ENCODE measurements around the gene NR3C2. TPM values are rescaled to one million over a fixed set of nuclear protein-coding genes. Genes with fewer than 3 reads are reported as not detected.
A peak's percentile ranks its signal among the peaks of the same experiment; 100 is the strongest.

NR3C2 gene
- total RNA-seq, 5 donors from 2014 or later (not counting 1 experiment from before 2014, with no cell fraction given), result 33.5 to 60.4 (median 34.5) TPM

- H3K4me3 ChIP-seq (ENCODE audit: control insufficient read depth in 1 of 2, extremely low read depth in 1 of 2, low read length in 1 of 2), result no peak overlapping the region
- ChIA-PET POLR2A (interaction anchor here in 1 of 2 donors (0.6 kb wide), 1 partner anchor 421 kb away, joined by 3 read pairs; no protein-coding TSS in a partner anchor), CTCF (no interaction called here)
- Mint-ChIP-seq H3K4me3 (no peak overlapping the region), H3K36me3 (no peaks in the 10 kb centered on the region), H3K27me3 (no peaks in the 10 kb centered on the region), H3K27ac (no peak overlapping the region), H3K4me1 (peaks cover 45 to 61% (median 48%) of the 10 kb centered on the region in 3 donors), H3K9me3 (no peaks in the 10 kb centered on the region)
- H3K4me1 ChIP-seq (ENCODE audit: control insufficient read depth in 1 of 2, extremely low read depth in 1 of 2, insufficient read depth in 2 of 2, low read length in 2 of 2), result no peaks in the 10 kb centered on the region
- H3K27ac ChIP-seq (ENCODE audit: low read length), result no peak overlapping the region
- H3K27me3 ChIP-seq (replicated peaks in 1 of 2; ENCODE audit: control insufficient read depth in 2 of 2, extremely low read depth in 1 of 2, insufficient read depth in 2 of 2, low read length in 1 of 2), result no peaks in the 10 kb centered on the region
- no peak for ATAC-seq (replicated peaks in 1 of 4)
- no peaks in the 10 kb centered on the region for H3K36me3 ChIP-seq (ENCODE audit: control insufficient read depth in 2 of 2, extremely low read depth in 1 of 2, insufficient read depth in 1 of 2, low read length in 1 of 2)
- H3K9me3 ChIP-seq, result no peaks in the 10 kb centered on the region
- no CpG with 5 or more reads among the region's 3 CpGs for WGBS (ENCODE audit: insufficient coverage)
- DNase-seq, result no peak
Observed at GRCh38 chr4:148369919-148370318, 72.3 kb downstream of the NR3C2 start.

- CTCF ChIA-PET, result no interaction called here
- H3K27ac Mint-ChIP-seq, result peak overlapping the region; percentile 24 to 40
- peak in 3 of 35 experiments; percentile 6 to 24 (median 21) for DNase-seq
Observed at GRCh38 chr4:148367756-148368155, 74.5 kb downstream of the NR3C2 start.

GRCh38 chr4:148366251-148366650, 76.0 kb downstream of the NR3C2 start:
- no peaks in the 10 kb centered on the region for H3K36me3 ChIP-seq (ENCODE audit: control insufficient read depth in 2 of 2, extremely low read depth in 1 of 2, insufficient read depth in 1 of 2, low read length in 1 of 2)
- no peaks in the 10 kb centered on the region for H3K9me3 ChIP-seq
- Mint-ChIP-seq H3K27me3 (no peaks in the 10 kb centered on the region), H3K4me1 (peaks cover 53 to 65% (median 62%) of the 10 kb centered on the region in 3 donors), H3K9me3 (peaks cover 0 to 3% (median 0%) of the 10 kb centered on the region in 3 donors), H3K36me3 (peaks cover 4% of the 10 kb centered on the region), H3K27ac (no peak overlapping the region), H3K4me3 (no peak overlapping the region)
- H3K4me1 ChIP-seq (ENCODE audit: control insufficient read depth in 1 of 2, extremely low read depth in 1 of 2, insufficient read depth in 2 of 2, low read length in 2 of 2), result no peaks in the 10 kb centered on the region
- ChIA-PET CTCF (no interaction called here), POLR2A (no interaction called here)
- H3K27me3 ChIP-seq (replicated peaks in 1 of 2; ENCODE audit: control insufficient read depth in 2 of 2, extremely low read depth in 1 of 2, insufficient read depth in 2 of 2, low read length in 1 of 2), result no peaks in the 10 kb centered on the region
- DNase-seq (no peak), ATAC-seq (replicated peaks in 1 of 4) (no peak)
- H3K27ac ChIP-seq (ENCODE audit: low read length), result no peak overlapping the region
- H3K4me3 ChIP-seq (ENCODE audit: control insufficient read depth in 1 of 2, extremely low read depth in 1 of 2, low read length in 1 of 2), result no peak overlapping the region

More at GRCh38 chr4:148367756-148368155, 74.5 kb downstream of the NR3C2 start:
- ATAC-seq (replicated peaks in 1 of 4), result peak in 2 of 4 experiments; percentile 29 to 36
- peaks cover 4% of the 10 kb centered on the region for H3K36me3 Mint-ChIP-seq
- Histone ChIP-seq H3K9me3 (no peaks in the 10 kb centered on the region), H3K36me3 (ENCODE audit: control insufficient read depth in 2 of 2, extremely low read depth in 1 of 2, insufficient read depth in 1 of 2, low read length in 1 of 2) (no peaks in the 10 kb centered on the region), H3K4me3 (ENCODE audit: control insufficient read depth in 1 of 2, extremely low read depth in 1 of 2, low read length in 1 of 2) (no peak overlapping the region), H3K27ac (ENCODE audit: low read length) (no peak overlapping the region), H3K27me3 (replicated peaks in 1 of 2; ENCODE audit: control insufficient read depth in 2 of 2, extremely low read depth in 1 of 2, insufficient read depth in 2 of 2, low read length in 1 of 2) (no peaks in the 10 kb centered on the region), H3K4me1 (ENCODE audit: control insufficient read depth in 1 of 2, extremely low read depth in 1 of 2, insufficient read depth in 2 of 2, low read length in 2 of 2) (no peaks in the 10 kb centered on the region)
- no peaks in the 10 kb centered on the region for H3K27me3 Mint-ChIP-seq
- 68% methylated on average over 4 of the region's 4 CpGs for WGBS (ENCODE audit: insufficient coverage)
- peaks cover 47 to 60% (median 49%) of the 10 kb centered on the region in 3 donors for H3K4me1 Mint-ChIP-seq
- H3K4me3 Mint-ChIP-seq, result no peak overlapping the region
- no peaks in the 10 kb centered on the region for H3K9me3 Mint-ChIP-seq
- POLR2A ChIA-PET, result interaction anchor here in 1 of 2 donors (1.4 kb wide), 1 partner anchor 8 kb away, joined by 4 read pairs; no protein-coding TSS in a partner anchor

- no peak overlapping the region for H3K27ac ChIP-seq (ENCODE audit: low read length)
- Mint-ChIP-seq H3K9me3 (peaks cover 0 to 3% (median 0%) of the 10 kb centered on the region in 3 donors), H3K27me3 (no peaks in the 10 kb centered on the region), H3K4me1 (peaks cover 58 to 71% (median 63%) of the 10 kb centered on the region in 3 donors), H3K36me3 (peaks cover 4% of the 10 kb centered on the region), H3K27ac (no peak overlapping the region), H3K4me3 (no peak overlapping the region)
- no peaks in the 10 kb centered on the region for H3K9me3 ChIP-seq
- POLR2A ChIA-PET, result no interaction called here
- no peak overlapping the region for H3K4me3 ChIP-seq (ENCODE audit: control insufficient read depth in 1 of 2, extremely low read depth in 1 of 2, low read length in 1 of 2)
- ATAC-seq (replicated peaks in 1 of 4) (no peak), DNase-seq (no peak)
- CTCF ChIA-PET, result no interaction called here
- WGBS (ENCODE audit: insufficient coverage), result no CpG with 5 or more reads among the region's 1 CpG
- H3K27me3 ChIP-seq (replicated peaks in 1 of 2; ENCODE audit: control insufficient read depth in 2 of 2, extremely low read depth in 1 of 2, insufficient read depth in 2 of 2, low read length in 1 of 2), result no peaks in the 10 kb centered on the region
- no peaks in the 10 kb centered on the region for H3K36me3 ChIP-seq (ENCODE audit: control insufficient read depth in 2 of 2, extremely low read depth in 1 of 2, insufficient read depth in 1 of 2, low read length in 1 of 2)
- no peaks in the 10 kb centered on the region for H3K4me1 ChIP-seq (ENCODE audit: control insufficient read depth in 1 of 2, extremely low read depth in 1 of 2, insufficient read depth in 2 of 2, low read length in 2 of 2)
Observed at GRCh38 chr4:148364525-148364924, 77.7 kb downstream of the NR3C2 start.

- H3K4me3 Mint-ChIP-seq, result peak overlapping the region in 1 of 3 donors; percentile 33
Observed at GRCh38 chr4:148359769-148360168, 82.4 kb downstream of the NR3C2 start.

GRCh38 chr4:148355442-148356123, 86.6 kb downstream of the NR3C2 start:
- no peak overlapping the region for H3K4me3 ChIP-seq (ENCODE audit: control insufficient read depth in 1 of 2, extremely low read depth in 1 of 2, low read length in 1 of 2)
- no peaks in the 10 kb centered on the region for H3K27me3 Mint-ChIP-seq
- DNase-seq (no peak), ATAC-seq (replicated peaks in 1 of 4) (peak in 1 of 4 experiments; percentile 57)
- no peaks in the 10 kb centered on the region for H3K27me3 ChIP-seq (replicated peaks in 1 of 2; ENCODE audit: control insufficient read depth in 2 of 2, extremely low read depth in 1 of 2, insufficient read depth in 2 of 2, low read length in 1 of 2)
- H3K9me3 Mint-ChIP-seq, result no peaks in the 10 kb centered on the region
- peaks cover 5% of the 10 kb centered on the region for H3K36me3 Mint-ChIP-seq
- no peaks in the 10 kb centered on the region for H3K36me3 ChIP-seq (ENCODE audit: control insufficient read depth in 2 of 2, extremely low read depth in 1 of 2, insufficient read depth in 1 of 2, low read length in 1 of 2)
- peaks cover 0 to 3% of the 10 kb centered on the region in 2 experiments for H3K4me1 ChIP-seq (ENCODE audit: control insufficient read depth in 1 of 2, extremely low read depth in 1 of 2, insufficient read depth in 2 of 2, low read length in 2 of 2)
- POLR2A ChIA-PET, result no interaction called here
- H3K4me1 Mint-ChIP-seq, result peaks cover 54 to 67% (median 57%) of the 10 kb centered on the region in 3 donors
- peak overlapping the region; percentile 76 to 81 for H3K27ac Mint-ChIP-seq
- CTCF ChIA-PET, result no interaction called here
- no peaks in the 10 kb centered on the region for H3K9me3 ChIP-seq
- H3K4me3 Mint-ChIP-seq, result peak overlapping the region; percentile 32 to 56 (median 47)
- peak overlapping the region; percentile 60 for H3K27ac ChIP-seq (ENCODE audit: low read length)
- WGBS (ENCODE audit: insufficient coverage), result 61% methylated on average over 2 of the region's 4 CpGs

More at GRCh38 chr4:148359769-148360168, 82.4 kb downstream of the NR3C2 start:
- no peaks in the 10 kb centered on the region for H3K27me3 Mint-ChIP-seq
- no peak overlapping the region for H3K27ac ChIP-seq (ENCODE audit: low read length)
- no peaks in the 10 kb centered on the region for H3K36me3 ChIP-seq (ENCODE audit: control insufficient read depth in 2 of 2, extremely low read depth in 1 of 2, insufficient read depth in 1 of 2, low read length in 1 of 2)
- ChIA-PET POLR2A (no interaction called here), CTCF (no interaction called here)
- no peak for ATAC-seq (replicated peaks in 1 of 4)
- DNase-seq, result no peak
- H3K27ac Mint-ChIP-seq, result peak overlapping the region in 1 of 2 donors; percentile 4
- H3K4me1 Mint-ChIP-seq, result peaks cover 65 to 76% (median 65%) of the 10 kb centered on the region in 3 donors
- no CpG with 5 or more reads among the region's 1 CpG for WGBS (ENCODE audit: insufficient coverage)
- H3K9me3 ChIP-seq, result no peaks in the 10 kb centered on the region
- H3K4me3 ChIP-seq (ENCODE audit: control insufficient read depth in 1 of 2, extremely low read depth in 1 of 2, low read length in 1 of 2), result no peak overlapping the region
- peaks cover 0 to 3% (median 0%) of the 10 kb centered on the region in 3 donors for H3K9me3 Mint-ChIP-seq
- peaks cover 4% of the 10 kb centered on the region for H3K36me3 Mint-ChIP-seq
- H3K4me1 ChIP-seq (ENCODE audit: control insufficient read depth in 1 of 2, extremely low read depth in 1 of 2, insufficient read depth in 2 of 2, low read length in 2 of 2), result peaks cover 0 to 3% of the 10 kb centered on the region in 2 experiments
- no peaks in the 10 kb centered on the region for H3K27me3 ChIP-seq (replicated peaks in 1 of 2; ENCODE audit: control insufficient read depth in 2 of 2, extremely low read depth in 1 of 2, insufficient read depth in 2 of 2, low read length in 1 of 2)
